Gastrocnemius medialis (tissue), 4 donors: ENCODE measurements around the gene ZBTB2. TPM values are rescaled to one million over a fixed set of nuclear protein-coding genes. Genes with fewer than 3 reads are reported as not detected.

Experiments used
- ATAC-seq, 2 donors: fragments of 150-250 bp; one replicate each; pipeline ENCODE4 v1.9.1; 2016
- DNase-seq, 2 donors: peaks; one replicate each; pipeline ENCODE4 v3.0.0-alpha.2; 2019
- H3K27ac ChIP-seq, 4 donors: fragments of 200-600 bp; sonication (generic); 1 replicate in 1 of 4; 2 replicates in 3 of 4; pipeline ENCODE4 v1.5.1; 2016 to 2018; ENCODE audit warnings: mild to moderate bottlenecking in 2 of 4, moderate library complexity in 1 of 4
- H3K27me3 ChIP-seq, 3 donors: fragments of 200-600 bp; sonication (generic) in 2 of 3; 1 replicate in 1 of 3; 2 replicates in 2 of 3; pipeline versions ENCODE4 v1.5.1 to v1.6.0; 2016 to 2019; ENCODE audit warnings: mild to moderate bottlenecking in 1 of 3, moderate library complexity in 1 of 3
- H3K36me3 ChIP-seq, 2 donors: fragments of 200-600 bp; sonication (generic) in 1 of 2; one replicate each; pipeline ENCODE4 v1.5.1; 2017 to 2018
- H3K4me1 ChIP-seq, 2 donors: fragments of 200-600 bp; sonication (generic) in 1 of 2; one replicate each; pipeline ENCODE4 v1.5.1; 2016 to 2017; ENCODE audit warnings: mild to moderate bottlenecking in 2 of 2
- H3K4me3 ChIP-seq, 4 donors: fragments of 200-600 bp; sonication (generic) in 3 of 4; 1 replicate in 1 of 4; 2 replicates in 3 of 4; pipeline ENCODE4 v1.5.1; 2016 to 2019; ENCODE audit warnings: mild to moderate bottlenecking in 2 of 4
- H3K9me3 ChIP-seq, 3 donors: fragments of 200-600 bp; sonication (generic) in 2 of 3; 1 replicate in 1 of 3; 2 replicates in 2 of 3; pipeline ENCODE4 v1.5.1; 2016 to 2019
- CTCF ChIP-seq, 5 experiments: fragments of 450-650 bp in 3 of 5; fragments of 200-600 bp in 2 of 5; sonication (generic) in 2 of 5; IDR thresholded peaks in 4 of 5; conservative IDR thresholded peaks in 1 of 5; 1 replicate in 4 of 5; 2 replicates in 1 of 5; pipeline ENCODE4 v1.5.1; 2016 to 2019; ENCODE audit warnings: antibody characterized with exemption in 5 of 5, mild to moderate bottlenecking in 3 of 5, moderate library complexity in 3 of 5
- POLR2A ChIP-seq, 2 donors: fragments of 450-650 bp; IDR thresholded peaks; one replicate each; pipeline ENCODE4 v1.6.1; 2017; ENCODE audit warnings: antibody characterized with exemption in 2 of 2, mild to moderate bottlenecking in 2 of 2, moderate library complexity in 2 of 2
- in situ Hi-C, 4 donors: fragments of 200-750 bp; cut with MboI; loops; one replicate each; pipeline versions ENCODE4 v1.15.0 to v1.8.0; 2017; ENCODE audit warnings: low sequenced_read_pairs in 4 of 4
- intact Hi-C: fragments of 100-400 bp; cut with DNase I; formaldehyde crosslinking; loops from one replicate; pipeline ENCODE4 v1.15.1; 2023; ENCODE audit warnings: low total_unique reads
- total RNA-seq, 4 donors: library from RNA; depleted of rRNA; stranded (reverse); fragments of >200 nt; gene quantifications; one replicate each; pipeline versions ENCODE4 v1.1.0 to v1.2.3, GENCODE V29; 2016

ZBTB2 gene
- total RNA-seq, 4 donors from 2014 or later = 9.6 to 18.5 (median 14.3) TPM

GRCh38 chr6:151412909-151413308 is 21.6 kb upstream of the ZBTB2 start:
- Histone ChIP-seq H3K4me3 (no peak overlapping the region), H3K9me3 (no peaks in the 10 kb centered on the region), H3K36me3 (peaks cover 0 to 14% of the 10 kb centered on the region in 2 donors), H3K27ac (no peak overlapping the region), H3K27me3 (no peaks in the 10 kb centered on the region), H3K4me1 (no peaks in the 10 kb centered on the region)
- intact Hi-C loops (no loop called here), in situ Hi-C loops (no loop called here)
- no peak for ATAC-seq
- TF ChIP-seq POLR2A (IDR thresholded peaks at IDR 0.05) (no peak), CTCF (IDR thresholded peaks at IDR 0.05 in 4 of 5, conservative IDR thresholded peaks at IDR 0.05 in 1 of 5) (no peak)
- no peak for DNase-seq

- Histone ChIP-seq H3K9me3 (no peaks in the 10 kb centered on the region), H3K4me3 (no peak overlapping the region), H3K36me3 (peaks cover 0 to 5% of the 10 kb centered on the region in 2 donors), H3K27me3 (no peaks in the 10 kb centered on the region), H3K27ac (peak overlapping the region in 1 of 4 donors; percentile 39), H3K4me1 (peaks cover 0 to 4% of the 10 kb centered on the region in 2 donors)
- TF ChIP-seq POLR2A (IDR thresholded peaks at IDR 0.05) (no peak), CTCF (IDR thresholded peaks at IDR 0.05 in 4 of 5, conservative IDR thresholded peaks at IDR 0.05 in 1 of 5) (no peak)
- intact Hi-C loops = no loop called here
- DNase-seq (no peak), ATAC-seq (no peak)
- in situ Hi-C loops = loop anchor here in 1 of 4 donors (10.0 kb wide), 1 partner anchor 65 kb away; no protein-coding TSS in a partner anchor
These were observed 18.3 kb upstream of the ZBTB2 start for GRCh38 chr6:151409679-151410078.

GRCh38 chr6:151409260-151409659 is 17.9 kb upstream of the ZBTB2 start:
- peak overlapping the region in 1 of 4 donors; percentile 39 for H3K27ac ChIP-seq
- intact Hi-C loops (no loop called here), in situ Hi-C loops (loop anchor here in 1 of 4 donors (10.0 kb wide), 1 partner anchor 66 kb away; no protein-coding TSS in a partner anchor)
- DNase-seq (no peak), ATAC-seq (no peak)
- H3K4me3 ChIP-seq = no peak overlapping the region
- no peaks in the 10 kb centered on the region for H3K27me3 ChIP-seq
- H3K9me3 ChIP-seq = no peaks in the 10 kb centered on the region
- TF ChIP-seq POLR2A (IDR thresholded peaks at IDR 0.05) = no peak
- no peak for TF ChIP-seq CTCF (IDR thresholded peaks at IDR 0.05 in 4 of 5, conservative IDR thresholded peaks at IDR 0.05 in 1 of 5)
- H3K36me3 ChIP-seq = peaks cover 0 to 7% of the 10 kb centered on the region in 2 donors
- H3K4me1 ChIP-seq = peaks cover 0 to 4% of the 10 kb centered on the region in 2 donors

DNA sequence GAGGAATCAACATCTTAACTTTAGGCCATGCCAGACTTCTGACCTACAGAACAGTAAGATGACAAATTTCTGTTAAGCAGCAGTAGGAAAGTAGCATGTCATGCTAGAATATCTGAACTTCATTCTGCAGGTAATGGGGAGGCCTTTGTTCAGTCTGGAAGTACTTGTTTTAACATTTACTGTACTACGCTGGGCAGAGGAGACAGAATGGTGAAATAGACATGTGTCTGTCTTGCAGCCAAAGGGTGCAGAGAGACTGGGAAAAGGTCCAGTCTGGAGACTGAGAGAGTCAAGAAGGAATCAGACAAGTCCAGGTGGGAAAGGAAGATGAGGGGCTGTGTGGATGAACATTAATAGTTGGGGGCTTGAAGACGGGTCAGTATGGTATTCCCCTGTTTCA is 17.5 kb upstream of the ZBTB2 start:
- DNase-seq (no peak), ATAC-seq (peak in 1 of 2 donors; percentile 71)
- intact Hi-C loops (no loop called here), in situ Hi-C loops (loop anchor here in 1 of 4 donors (10.0 kb wide), 1 partner anchor 66 kb away; no protein-coding TSS in a partner anchor)
- no peak for TF ChIP-seq CTCF (IDR thresholded peaks at IDR 0.05 in 4 of 5, conservative IDR thresholded peaks at IDR 0.05 in 1 of 5)
- no peak for TF ChIP-seq POLR2A (IDR thresholded peaks at IDR 0.05)
- Histone ChIP-seq H3K4me3 (no peak overlapping the region), H3K4me1 (peaks cover 0 to 4% of the 10 kb centered on the region in 2 donors), H3K36me3 (peaks cover 0 to 7% of the 10 kb centered on the region in 2 donors), H3K9me3 (no peaks in the 10 kb centered on the region), H3K27me3 (no peaks in the 10 kb centered on the region), H3K27ac (peak overlapping the region in 2 of 4 donors; percentile 15 to 39)

GRCh38 chr6:151403919-151404308 is 12.6 kb upstream of the ZBTB2 start:
- intact Hi-C loops = no loop called here
- ATAC-seq (no peak), DNase-seq (no peak)
- peaks cover 4% of the 10 kb centered on the region in 2 donors for H3K4me1 ChIP-seq
- H3K27me3 ChIP-seq = no peaks in the 10 kb centered on the region
- no peak for TF ChIP-seq POLR2A (IDR thresholded peaks at IDR 0.05)
- no peak for TF ChIP-seq CTCF (IDR thresholded peaks at IDR 0.05 in 4 of 5, conservative IDR thresholded peaks at IDR 0.05 in 1 of 5)
- H3K36me3 ChIP-seq = peaks cover 0 to 7% of the 10 kb centered on the region in 2 donors
- no peaks in the 10 kb centered on the region for H3K9me3 ChIP-seq
- H3K4me3 ChIP-seq = no peak overlapping the region
- in situ Hi-C loops = loop anchor here in 1 of 4 donors (10.0 kb wide), 1 partner anchor 71 kb away; no protein-coding TSS in a partner anchor
- H3K27ac ChIP-seq = no peak overlapping the region
